Activated T-helper 17 cell treated with anti-CD3 and anti-CD28 coated beads, Interleukin-2, amount 50 U/mL, for 72 hours (primary cell): ENCODE measurements around the gene DDR2. TPM values are rescaled to one million over a fixed set of nuclear protein-coding genes. Genes with fewer than 3 reads are reported as not detected.

Experiments used
- ATAC-seq: fragments of 150-1000 bp; cut with Tn5 transposase; replicated peaks from 2 replicates; pipeline ENCODE4 v1.10.0; 2021; ENCODE audit warnings: mild to moderate bottlenecking, moderate library complexity
- H3K27ac Mint-ChIP-seq: one replicate; pipeline ENCODE4 v1.8.0; 2022; ENCODE audit warnings: mixed read lengths
- H3K27me3 Mint-ChIP-seq: one replicate; pipeline ENCODE4 v1.8.0; 2022; ENCODE audit warnings: mixed read lengths
- H3K36me3 Mint-ChIP-seq: one replicate; pipeline ENCODE4 v1.8.0; 2022; ENCODE audit warnings: low read depth, mild to moderate bottlenecking, mixed read lengths
- H3K4me1 Mint-ChIP-seq: one replicate; pipeline ENCODE4 v1.8.0; 2022; ENCODE audit warnings: mixed read lengths
- H3K4me3 Mint-ChIP-seq: one replicate; pipeline ENCODE4 v1.8.0; 2022; ENCODE audit warnings: mild to moderate bottlenecking, mixed read lengths
- H3K9me3 Mint-ChIP-seq: one replicate; pipeline ENCODE4 v1.8.0; 2022; ENCODE audit warnings: mixed read lengths
- total RNA-seq, 2 donors: library from RNA; stranded (reverse); gene quantifications; one replicate each; pipeline ENCODE4 v1.2.3, GENCODE V29; 2022

DDR2 gene
- total RNA-seq, 2 donors from 2014 or later = 0.34 to 1.7 TPM

DNA sequence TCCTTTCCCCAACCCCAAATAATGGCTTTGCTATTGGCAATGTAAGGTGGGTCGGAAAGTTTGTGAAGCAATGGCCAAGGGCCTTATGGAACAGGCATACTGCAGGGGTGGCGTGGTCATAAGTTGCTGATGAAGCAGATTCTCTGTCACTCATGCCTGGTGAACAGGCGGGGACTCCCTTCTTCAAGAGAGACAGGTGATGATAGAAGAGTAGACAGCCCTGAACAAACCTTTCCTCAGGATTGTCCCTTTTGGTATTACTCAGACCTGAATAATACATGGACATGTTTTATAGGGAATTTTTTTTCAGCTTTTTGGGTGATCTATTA is 12.7 kb downstream of the DDR2 start:
- Mint-ChIP-seq H3K36me3 (no peaks in the 10 kb centered on the region), H3K4me3 (no peak overlapping the region), H3K27ac (no peak overlapping the region), H3K9me3 (no peaks in the 10 kb centered on the region), H3K27me3 (peaks cover 19% of the 10 kb centered on the region), H3K4me1 (no peaks in the 10 kb centered on the region)
- no peak for ATAC-seq

DNA sequence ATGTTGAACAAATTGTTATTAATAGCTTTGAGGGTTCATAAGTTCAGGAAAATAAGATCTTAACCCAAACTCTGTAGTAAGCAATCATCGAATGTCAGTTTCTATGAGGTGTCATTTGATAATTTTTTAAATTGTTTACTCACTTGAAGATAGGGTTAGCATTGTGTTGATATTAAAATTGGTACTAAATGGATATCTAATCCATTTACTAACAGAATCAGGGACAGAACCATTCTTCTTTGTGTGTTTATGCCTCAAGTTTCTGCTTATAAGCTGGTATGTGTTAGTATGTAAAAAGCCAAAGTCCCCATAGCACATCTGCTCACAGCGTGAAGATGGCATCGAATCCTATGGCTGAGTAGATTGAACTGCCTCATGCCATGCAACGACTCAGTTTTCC is 13.4 kb downstream of the DDR2 start:
- Mint-ChIP-seq H3K27me3 (peaks cover 19% of the 10 kb centered on the region), H3K4me3 (no peak overlapping the region), H3K9me3 (no peaks in the 10 kb centered on the region), H3K4me1 (no peaks in the 10 kb centered on the region), H3K27ac (no peak overlapping the region), H3K36me3 (no peaks in the 10 kb centered on the region)
- no peak for ATAC-seq

DNA sequence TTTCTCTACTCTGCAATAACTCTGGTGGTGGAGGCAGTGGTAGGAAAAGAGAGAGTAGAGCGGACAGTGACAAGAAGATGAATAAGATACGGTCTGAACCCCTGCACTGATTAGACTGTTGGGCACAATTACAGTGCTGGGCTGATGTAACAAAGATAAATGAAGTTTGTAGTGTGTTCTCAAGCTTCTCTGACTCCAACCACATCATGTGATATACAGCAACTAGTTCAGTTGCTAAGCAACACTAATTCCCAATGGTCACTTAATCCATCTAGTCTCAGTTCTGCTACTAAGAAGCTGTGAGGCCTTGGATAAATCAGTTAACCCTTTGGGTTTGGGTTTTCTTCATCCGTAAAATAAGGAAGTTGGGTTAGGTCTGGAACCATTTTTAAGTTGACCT is 17.3 kb downstream of the DDR2 start:
- Mint-ChIP-seq H3K27me3 (peaks cover 21% of the 10 kb centered on the region), H3K36me3 (no peaks in the 10 kb centered on the region), H3K27ac (no peak overlapping the region), H3K4me3 (no peak overlapping the region), H3K4me1 (no peaks in the 10 kb centered on the region), H3K9me3 (no peaks in the 10 kb centered on the region)
- ATAC-seq = no peak

DNA sequence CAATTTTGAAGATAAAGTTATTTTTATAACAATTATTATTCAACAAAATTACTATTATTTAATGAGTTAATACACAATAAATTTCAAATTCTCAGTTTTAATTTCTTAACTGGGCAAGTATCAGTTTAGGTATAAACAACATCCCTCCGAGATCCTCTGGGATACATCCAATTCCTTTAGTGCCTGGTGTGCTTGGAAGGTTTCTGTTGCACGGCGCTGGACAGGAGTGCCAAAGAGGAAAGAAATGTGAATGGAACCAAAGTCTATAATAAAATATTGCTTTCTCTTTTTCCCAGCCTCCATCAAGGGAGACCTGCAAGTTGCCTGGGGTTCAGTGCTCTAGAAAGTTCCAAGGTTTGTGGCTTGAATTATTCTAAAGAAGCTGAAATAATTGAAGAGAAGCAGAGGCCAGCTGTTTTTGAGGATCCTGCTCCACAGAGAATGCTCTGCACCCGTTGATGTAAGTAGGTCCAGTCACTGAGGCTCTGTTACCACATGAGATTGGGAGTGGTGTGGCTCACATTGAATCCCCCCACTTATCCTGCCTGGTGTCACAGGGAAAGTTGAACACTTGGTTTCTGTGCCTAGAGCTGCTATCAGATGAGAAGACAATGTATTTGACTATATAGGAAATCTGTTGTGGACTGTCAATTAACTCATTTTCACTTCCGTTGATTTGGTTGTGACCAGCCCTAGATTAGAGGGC is 22.8 kb downstream of the DDR2 start:
- Mint-ChIP-seq H3K27me3 (peaks cover 24% of the 10 kb centered on the region), H3K36me3 (no peaks in the 10 kb centered on the region), H3K27ac (no peak overlapping the region), H3K4me1 (no peaks in the 10 kb centered on the region), H3K9me3 (no peaks in the 10 kb centered on the region), H3K4me3 (no peak overlapping the region)
- ATAC-seq = no peak

DNA sequence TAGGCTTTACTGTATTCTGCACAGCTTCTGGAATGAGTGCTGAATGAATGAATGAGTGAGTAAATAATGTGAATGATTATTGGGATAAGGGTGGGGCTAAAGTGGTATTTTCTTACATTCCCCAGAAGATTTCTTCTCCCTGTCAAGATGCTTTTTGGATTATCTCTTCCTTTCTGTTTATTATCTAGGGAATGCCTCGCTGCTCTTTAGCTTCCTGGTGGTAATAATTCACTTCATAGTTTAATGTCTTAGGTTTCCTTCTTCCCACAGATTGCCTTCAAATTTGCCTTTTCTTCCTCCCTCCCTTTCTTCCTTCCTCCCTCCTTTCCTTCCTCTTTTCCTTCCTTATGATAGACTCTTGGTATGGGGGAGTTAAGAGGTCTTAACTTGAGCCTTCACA is 24.0 kb downstream of the DDR2 start:
- Mint-ChIP-seq H3K4me3 (no peak overlapping the region), H3K36me3 (no peaks in the 10 kb centered on the region), H3K4me1 (no peaks in the 10 kb centered on the region), H3K27ac (no peak overlapping the region), H3K27me3 (peaks cover 19% of the 10 kb centered on the region), H3K9me3 (no peaks in the 10 kb centered on the region)
- ATAC-seq = no peak

DNA sequence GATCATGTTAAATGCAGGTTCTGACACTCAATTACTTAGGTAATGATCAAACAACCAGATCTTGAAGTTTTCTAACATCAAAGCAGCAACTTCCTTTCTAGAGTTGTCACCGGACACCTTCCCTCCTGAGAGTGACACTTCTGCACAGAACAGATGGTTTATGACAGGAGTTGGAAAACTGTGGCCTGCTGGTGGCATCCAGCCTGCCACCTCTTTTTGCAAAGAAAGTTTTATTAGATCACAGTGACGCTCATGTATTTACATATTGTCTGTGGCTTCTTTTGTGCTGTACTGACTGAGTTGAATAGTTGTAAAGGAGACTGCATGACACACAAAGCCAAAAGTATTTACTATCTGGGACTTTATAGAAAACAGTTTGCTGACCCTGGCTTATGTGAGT is 28.3 kb downstream of the DDR2 start:
- ATAC-seq = no peak
- H3K27me3 Mint-ChIP-seq = peaks cover 18% of the 10 kb centered on the region
- no peak overlapping the region for H3K27ac Mint-ChIP-seq
- H3K4me1 Mint-ChIP-seq = no peaks in the 10 kb centered on the region
- H3K9me3 Mint-ChIP-seq = no peaks in the 10 kb centered on the region
- no peak overlapping the region for H3K4me3 Mint-ChIP-seq
- H3K36me3 Mint-ChIP-seq = no peaks in the 10 kb centered on the region

DNA sequence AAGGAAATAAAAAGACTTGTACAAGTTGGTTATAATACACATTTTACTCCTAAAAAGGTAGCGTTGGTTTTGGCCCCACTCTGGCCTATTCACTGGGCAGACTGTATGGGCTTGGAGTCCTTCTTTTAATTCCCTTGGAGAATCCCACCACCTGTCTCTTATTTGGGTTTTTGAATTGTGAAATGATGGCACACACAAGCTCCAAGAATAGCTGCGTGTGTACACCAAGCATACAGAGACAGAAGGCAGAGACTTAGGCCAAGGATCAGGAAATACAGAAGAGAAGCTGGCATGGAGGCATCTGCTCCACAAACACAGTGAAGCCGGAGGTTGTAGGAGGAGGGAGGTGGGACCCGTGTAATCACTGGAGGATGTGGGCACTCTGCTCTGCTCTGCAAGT is 29.1 kb downstream of the DDR2 start:
- ATAC-seq = no peak
- H3K27me3 Mint-ChIP-seq = peaks cover 18% of the 10 kb centered on the region
- H3K36me3 Mint-ChIP-seq = no peaks in the 10 kb centered on the region
- no peaks in the 10 kb centered on the region for H3K9me3 Mint-ChIP-seq
- H3K4me1 Mint-ChIP-seq = no peaks in the 10 kb centered on the region
- no peak overlapping the region for H3K27ac Mint-ChIP-seq
- no peak overlapping the region for H3K4me3 Mint-ChIP-seq

DNA sequence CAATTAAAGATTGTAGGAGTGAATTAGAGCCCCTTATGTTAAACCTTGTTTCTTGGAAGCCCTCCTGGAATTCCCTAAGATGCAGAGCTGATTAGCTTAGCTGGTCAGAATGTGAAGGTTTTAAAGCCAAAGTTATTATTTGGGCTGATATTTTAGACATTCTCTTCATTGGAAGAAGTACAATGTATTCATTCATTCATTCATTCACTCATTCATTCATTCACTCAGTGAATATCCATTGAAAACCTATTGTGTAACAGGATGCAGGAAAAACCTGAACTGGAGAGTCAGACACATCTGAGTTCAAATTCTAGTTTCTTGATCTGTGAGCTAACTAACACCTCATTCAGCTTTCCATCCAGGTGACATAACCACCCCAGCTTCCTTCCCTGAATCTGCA is 29.7 kb downstream of the DDR2 start:
- Mint-ChIP-seq H3K4me1 (no peaks in the 10 kb centered on the region), H3K27ac (no peak overlapping the region), H3K36me3 (no peaks in the 10 kb centered on the region), H3K4me3 (no peak overlapping the region), H3K27me3 (peaks cover 17% of the 10 kb centered on the region), H3K9me3 (no peaks in the 10 kb centered on the region)
- no peak for ATAC-seq

DNA sequence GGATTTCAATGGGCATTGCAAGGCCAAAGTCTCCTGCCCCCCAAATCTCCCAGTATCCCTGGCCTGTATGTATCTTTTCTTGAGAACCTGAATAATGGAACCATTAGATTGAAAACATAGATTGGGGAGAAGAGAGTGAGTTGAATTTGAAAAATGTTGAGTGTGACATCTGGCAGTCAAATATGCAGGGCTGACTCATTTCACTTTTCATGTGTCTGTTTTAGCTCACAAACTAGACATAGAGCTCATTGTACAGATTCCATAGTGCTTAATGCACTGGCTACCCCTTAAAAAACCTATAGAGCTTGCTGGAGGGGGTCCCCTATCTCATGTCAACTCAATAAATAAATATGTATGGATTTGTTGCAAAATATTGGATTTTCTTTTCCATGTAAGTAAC is 30.8 kb downstream of the DDR2 start:
- no peaks in the 10 kb centered on the region for H3K9me3 Mint-ChIP-seq
- H3K36me3 Mint-ChIP-seq = no peaks in the 10 kb centered on the region
- no peak overlapping the region for H3K4me3 Mint-ChIP-seq
- ATAC-seq = no peak
- no peak overlapping the region for H3K27ac Mint-ChIP-seq
- H3K27me3 Mint-ChIP-seq = peaks cover 9% of the 10 kb centered on the region
- no peaks in the 10 kb centered on the region for H3K4me1 Mint-ChIP-seq

DNA sequence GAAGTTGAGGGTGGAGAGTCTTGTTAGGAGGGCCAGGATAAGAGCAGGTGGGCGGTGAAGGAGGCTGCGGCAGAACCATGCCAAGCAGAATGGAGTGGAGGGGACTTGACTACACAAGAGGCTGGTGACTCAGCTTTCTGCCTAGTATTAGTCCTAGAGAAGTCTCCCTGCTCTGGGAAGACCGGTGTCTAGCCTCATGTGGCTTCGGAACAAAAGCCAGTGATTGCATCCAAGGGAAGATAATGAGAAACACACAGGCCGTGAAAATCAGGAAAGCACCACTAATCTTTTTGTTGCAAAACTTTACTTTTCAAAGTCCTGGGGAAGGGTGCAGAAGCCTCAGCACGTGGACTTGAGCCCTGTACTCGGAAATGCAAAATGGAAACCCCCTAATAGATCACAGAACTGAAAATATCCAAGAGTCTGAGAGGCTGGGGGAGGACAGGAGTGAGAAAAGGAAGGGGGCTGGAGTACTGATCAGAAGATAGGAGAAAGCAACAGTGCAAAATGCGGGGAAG is 31.4 kb downstream of the DDR2 start:
- H3K4me3 Mint-ChIP-seq = no peak overlapping the region
- H3K36me3 Mint-ChIP-seq = no peaks in the 10 kb centered on the region
- H3K27me3 Mint-ChIP-seq = peaks cover 7% of the 10 kb centered on the region
- H3K9me3 Mint-ChIP-seq = no peaks in the 10 kb centered on the region
- no peak overlapping the region for H3K27ac Mint-ChIP-seq
- no peak for ATAC-seq
- no peaks in the 10 kb centered on the region for H3K4me1 Mint-ChIP-seq

DNA sequence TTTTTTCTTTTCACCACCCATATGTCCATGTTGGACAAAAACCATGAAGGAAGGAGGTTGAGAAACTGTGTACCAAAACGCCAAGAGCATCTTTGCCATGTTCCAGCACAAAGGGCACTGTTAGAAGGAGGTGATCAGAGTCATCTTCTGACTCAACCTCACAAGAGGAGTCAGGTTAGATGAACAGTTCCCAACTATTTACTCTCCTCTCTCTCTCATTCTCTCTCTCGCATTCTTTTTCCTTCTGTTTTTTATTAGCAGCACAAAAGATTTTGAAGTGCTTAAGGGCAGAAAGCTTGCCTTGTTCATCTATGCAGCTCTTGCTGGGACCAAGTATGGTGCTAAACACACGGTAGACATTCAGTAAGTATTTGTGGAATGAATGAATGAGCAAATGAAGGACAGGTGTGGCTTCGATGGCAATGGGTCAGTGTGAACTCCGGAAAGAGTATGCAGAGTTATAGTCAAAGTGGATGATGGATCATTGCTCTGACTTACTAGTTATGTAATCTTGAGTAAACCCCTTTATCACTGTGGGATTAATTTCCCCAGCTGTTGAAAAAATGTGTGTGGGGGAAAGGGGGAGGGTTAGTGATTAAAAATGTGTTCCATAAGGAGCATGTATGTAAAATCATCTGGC is 33.9 kb downstream of the DDR2 start:
- Mint-ChIP-seq H3K9me3 (no peaks in the 10 kb centered on the region), H3K4me3 (no peak overlapping the region), H3K27ac (no peak overlapping the region), H3K27me3 (no peaks in the 10 kb centered on the region), H3K4me1 (no peaks in the 10 kb centered on the region), H3K36me3 (no peaks in the 10 kb centered on the region)
- no peak for ATAC-seq

DNA sequence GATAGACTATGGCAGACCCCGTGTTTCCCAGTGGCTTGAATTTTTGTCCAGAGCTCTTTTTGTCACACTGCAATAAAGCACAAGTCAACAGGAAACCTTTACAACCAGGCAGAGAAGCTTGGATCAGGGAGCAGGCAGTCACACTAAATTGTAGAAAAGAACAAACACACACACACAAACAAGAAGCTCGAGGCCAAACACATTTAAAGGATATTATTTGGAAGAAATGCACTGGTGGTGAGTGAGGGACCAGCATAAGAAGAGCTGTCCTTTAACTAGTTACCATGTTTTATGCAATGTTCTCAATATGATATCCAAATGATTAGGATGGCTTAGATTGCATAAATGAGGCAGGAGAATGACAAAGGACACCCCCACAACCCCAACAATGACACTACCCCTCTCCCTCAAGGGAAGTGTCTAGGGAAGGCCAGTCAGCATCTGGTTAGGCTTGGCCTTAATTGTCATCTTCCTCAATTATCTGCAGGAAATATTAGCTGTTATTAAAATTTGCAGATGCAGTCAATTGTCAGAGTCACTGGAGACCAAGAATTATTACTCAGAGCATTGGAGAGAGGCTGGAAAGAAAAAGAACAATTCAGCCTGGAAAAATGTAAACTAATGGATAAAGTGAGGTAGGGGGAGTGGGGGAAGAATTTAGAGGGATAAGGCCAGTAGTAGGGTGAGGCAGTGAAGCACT is 35.3 kb downstream of the DDR2 start:
- H3K27ac Mint-ChIP-seq = no peak overlapping the region
- H3K36me3 Mint-ChIP-seq = no peaks in the 10 kb centered on the region
- H3K27me3 Mint-ChIP-seq = no peaks in the 10 kb centered on the region
- ATAC-seq = no peak
- H3K4me3 Mint-ChIP-seq = no peak overlapping the region
- no peaks in the 10 kb centered on the region for H3K9me3 Mint-ChIP-seq
- H3K4me1 Mint-ChIP-seq = no peaks in the 10 kb centered on the region

DNA sequence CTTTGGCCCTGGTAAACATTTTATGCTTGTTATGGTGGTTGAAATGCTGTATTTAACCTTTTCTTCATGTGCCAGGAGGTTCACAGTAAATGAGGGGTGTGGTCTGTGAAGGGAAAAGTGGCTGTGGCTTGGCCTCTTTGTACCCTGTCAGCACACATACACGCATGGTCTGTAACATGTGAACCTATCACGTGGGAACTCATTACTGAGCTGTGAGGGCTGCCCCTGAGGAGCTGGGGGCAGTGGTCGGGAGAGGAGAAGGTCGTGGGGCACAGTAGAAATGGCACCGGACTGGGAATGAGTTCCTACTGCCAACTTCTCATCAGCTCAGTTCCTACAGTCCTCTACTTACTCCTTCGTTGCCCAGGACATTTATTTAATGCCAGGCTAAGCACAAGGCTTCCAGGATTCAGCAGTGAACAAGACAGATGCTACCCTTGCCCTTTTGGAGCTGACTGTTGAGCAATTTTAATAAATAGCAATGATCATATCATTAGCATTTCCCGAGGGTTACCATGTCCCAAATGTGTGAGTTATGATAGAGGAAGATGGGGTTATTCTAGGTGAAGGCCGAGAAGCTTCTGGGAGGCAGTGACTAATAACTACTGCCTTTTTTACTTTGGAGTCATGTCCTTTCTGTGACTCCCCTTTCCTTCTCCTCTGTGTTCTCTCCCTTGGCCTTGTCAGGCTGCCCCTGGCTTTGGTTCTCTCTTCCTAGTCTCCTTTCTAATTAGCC is 38.8 kb downstream of the DDR2 start:
- H3K4me3 Mint-ChIP-seq = no peak overlapping the region
- no peak for ATAC-seq
- no peaks in the 10 kb centered on the region for H3K27me3 Mint-ChIP-seq
- no peaks in the 10 kb centered on the region for H3K9me3 Mint-ChIP-seq
- H3K27ac Mint-ChIP-seq = no peak overlapping the region
- H3K36me3 Mint-ChIP-seq = no peaks in the 10 kb centered on the region
- no peaks in the 10 kb centered on the region for H3K4me1 Mint-ChIP-seq

DNA sequence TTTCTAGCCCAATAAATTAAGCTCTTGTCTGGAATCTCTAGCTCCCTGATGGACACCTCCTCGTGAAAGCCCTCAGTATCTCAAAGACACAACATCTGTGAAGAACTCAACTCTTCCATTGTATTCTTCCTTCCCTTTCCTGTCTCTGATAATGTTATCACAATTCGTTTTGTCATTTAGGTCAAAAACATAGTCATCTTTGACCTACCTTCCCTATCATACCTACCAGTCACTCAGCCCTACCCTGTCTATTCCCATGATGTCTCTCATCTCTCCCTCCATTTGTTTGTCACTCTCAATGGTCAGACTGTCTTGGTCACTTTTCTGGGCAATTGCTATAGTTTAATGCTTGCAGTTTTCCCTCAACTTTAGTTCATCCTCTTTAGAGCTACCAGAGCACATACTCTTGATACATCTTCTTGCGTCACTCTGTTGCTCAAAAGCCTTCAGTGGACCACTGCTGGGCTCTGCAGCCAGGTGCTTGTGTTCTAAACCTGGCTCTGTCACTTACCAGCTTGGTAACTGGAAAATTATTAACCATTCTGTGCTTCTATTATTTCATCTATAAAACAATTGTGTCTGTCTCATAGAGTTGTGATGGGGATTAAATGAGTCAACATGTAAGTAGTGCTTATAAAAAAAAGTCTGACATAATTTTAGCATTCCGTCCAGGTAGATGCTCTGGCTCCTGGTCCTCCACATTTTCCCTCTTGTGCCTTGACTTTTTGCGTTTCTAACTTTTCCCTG is 39.6 kb downstream of the DDR2 start:
- H3K27ac Mint-ChIP-seq = no peak overlapping the region
- ATAC-seq = no peak
- H3K36me3 Mint-ChIP-seq = no peaks in the 10 kb centered on the region
- H3K4me3 Mint-ChIP-seq = no peak overlapping the region
- H3K9me3 Mint-ChIP-seq = no peaks in the 10 kb centered on the region
- no peaks in the 10 kb centered on the region for H3K27me3 Mint-ChIP-seq
- H3K4me1 Mint-ChIP-seq = no peaks in the 10 kb centered on the region
